Stimulated activated CD8-positive, alpha-beta memory T cell treated with anti-CD3 and anti-CD28 coated beads, Interleukin-12 subunit alpha, Interleukin-12 subunit beta, amount 100 ng/mL, for 24 hours (primary cell): ENCODE data around the gene RPL22L1.
A peak's percentile ranks its signal among the peaks of the same experiment; 100 is the strongest.
"Not testable (repeated sequence)": the region's sequence is repeated elsewhere in the genome, so short reads cannot be mapped to it uniquely, and the experiment has no call there.

Experiments
- DNase-seq: peaks from one replicate; pipeline ENCODE4 v3.0.0-alpha.2; 2020; ENCODE audit errors: extremely low read depth

The RPL22L1 gene

GRCh38 chr3:170869645-170870593, at the start of gene RPL22L1:
Gene RPL22L1 (minus strand): TSS chr3:170870195. CDS start chr3:170870167, 28 bp downstream.
- DNase-seq = peak; percentile 83

- DNase-seq = no peak
These were observed 48.7 kb upstream of the RPL22L1 start for GRCh38 chr3:170918715-170919114.

DNA sequence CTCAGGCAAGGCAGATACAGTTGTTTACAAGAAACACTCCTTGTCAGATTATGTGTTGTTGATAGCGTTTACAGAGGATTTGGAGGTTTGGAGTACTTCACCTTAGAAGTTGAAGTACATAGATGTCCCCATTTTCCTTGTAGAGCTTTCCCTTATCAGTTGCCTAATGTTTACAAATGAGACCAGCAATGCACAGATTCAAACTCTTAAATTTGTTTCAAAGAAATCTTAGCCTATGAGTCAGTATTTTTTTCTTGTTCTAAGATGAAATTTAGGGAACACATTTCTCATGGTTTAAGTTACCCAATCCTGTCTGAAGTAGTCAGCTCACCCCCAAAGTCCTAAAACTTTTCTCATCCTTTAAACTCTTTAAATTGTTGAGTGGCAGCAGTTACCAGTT, 44.7 kb upstream of the RPL22L1 start:
- DNase-seq = no peak

- no peak for DNase-seq
These were observed 44.2 kb upstream of the RPL22L1 start for GRCh38 chr3:170914212-170914611.

DNA sequence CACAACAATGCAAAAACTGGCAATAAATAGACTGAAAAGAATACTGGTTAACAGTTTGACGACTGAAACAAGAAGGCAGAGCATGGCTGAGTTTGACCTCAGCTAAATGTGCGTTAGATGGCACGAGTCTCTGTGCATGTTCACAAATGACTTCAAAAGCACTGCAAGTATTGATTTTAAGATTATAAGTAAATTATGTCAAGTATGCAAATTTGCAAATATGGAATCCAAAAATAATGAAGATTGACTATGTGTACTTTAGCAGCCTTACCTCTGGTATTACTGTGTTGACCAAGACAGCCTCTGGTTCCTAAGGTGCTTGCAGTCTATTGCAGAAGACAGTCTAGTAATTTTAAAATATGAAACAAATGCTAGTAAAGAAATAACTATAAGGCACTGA, 41.1 kb upstream of the RPL22L1 start:
- DNase-seq = no peak

- DNase-seq = no peak
These were observed 40.5 kb upstream of the RPL22L1 start for GRCh38 chr3:170910542-170910941.

GRCh38 chr3:170909129-170909903, 39.3 kb upstream of the RPL22L1 start:
- no peak for DNase-seq

DNA sequence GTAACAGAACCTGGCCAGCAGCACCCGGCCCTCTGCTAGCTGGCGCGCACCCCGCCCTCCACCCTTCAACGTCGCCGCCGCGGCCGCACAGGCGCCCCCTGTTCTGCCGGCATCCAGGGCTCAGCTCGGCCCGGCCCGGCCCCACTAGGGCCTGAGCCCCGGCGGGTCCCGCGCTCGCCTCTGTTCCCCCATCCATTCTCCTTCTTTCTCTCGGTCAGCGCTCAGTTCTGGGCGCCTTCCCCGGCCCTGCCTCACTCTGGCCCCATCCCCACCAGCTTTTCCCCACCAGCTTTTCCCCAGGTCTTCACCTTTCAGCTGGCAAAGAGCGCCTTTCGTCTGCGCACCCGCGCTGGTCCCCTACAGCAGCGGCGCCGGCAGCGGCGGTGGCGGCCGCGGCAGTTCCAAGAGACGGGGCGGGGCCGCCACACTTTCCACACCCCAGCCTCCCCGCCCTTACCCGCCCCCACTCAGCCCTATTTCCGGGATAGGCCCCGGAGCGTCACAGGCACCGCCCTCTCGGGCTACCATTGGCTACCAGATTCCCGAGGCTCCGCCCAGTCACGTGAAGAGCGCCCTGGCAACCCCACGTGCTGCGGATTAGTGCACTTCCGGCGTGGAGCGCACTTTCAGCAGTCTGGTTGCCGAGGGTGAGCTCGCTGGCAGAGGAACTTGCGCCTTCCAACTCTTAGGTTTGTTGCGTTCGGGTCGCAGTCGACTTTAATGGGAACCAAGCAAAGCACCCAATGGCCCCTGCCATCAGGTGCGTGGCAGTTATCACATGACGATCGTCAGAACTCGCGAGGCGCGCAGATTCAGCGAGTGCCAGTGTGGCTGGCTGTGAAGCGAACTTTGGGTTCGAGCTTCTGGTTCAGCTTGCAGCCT, 38.5 kb upstream of the RPL22L1 start, which contains the start of gene EIF5A2:
TSS of gene EIF5A2 (minus strand) at position 403 of the 882 bp plus-strand sequence. CDS start 831 bp downstream, outside the sequence.
- DNase-seq = peak; percentile 91

DNA sequence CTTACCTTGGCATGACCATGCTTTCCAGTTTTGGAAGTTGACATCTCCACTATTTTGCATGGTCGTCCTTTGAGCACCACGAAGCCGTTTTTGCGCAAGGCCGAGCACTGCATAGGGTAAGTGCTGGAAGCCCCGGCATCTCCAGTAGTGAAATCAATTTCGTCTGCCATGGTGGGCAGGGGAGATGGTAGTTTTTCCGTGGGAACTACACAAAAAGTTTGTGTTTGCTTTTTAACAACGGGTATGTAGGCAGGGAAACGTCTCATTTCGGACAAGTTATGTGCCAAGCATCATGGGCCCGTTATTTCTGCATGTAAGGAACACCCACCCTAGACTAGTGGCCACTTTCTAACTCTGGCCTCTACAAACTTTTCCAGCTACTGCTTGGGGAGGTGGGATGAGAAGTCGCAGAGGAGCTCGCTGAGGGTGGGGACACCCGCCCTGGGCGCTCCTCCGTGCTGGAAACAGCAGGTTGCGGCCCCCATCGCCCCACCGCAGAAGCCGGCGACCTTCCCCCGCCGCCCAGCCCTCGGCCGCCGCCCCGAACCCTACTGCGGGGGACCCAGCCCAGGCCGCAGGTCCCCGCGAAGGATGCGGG, 37.7 kb upstream of the RPL22L1 start:
- no peak for DNase-seq

DNA sequence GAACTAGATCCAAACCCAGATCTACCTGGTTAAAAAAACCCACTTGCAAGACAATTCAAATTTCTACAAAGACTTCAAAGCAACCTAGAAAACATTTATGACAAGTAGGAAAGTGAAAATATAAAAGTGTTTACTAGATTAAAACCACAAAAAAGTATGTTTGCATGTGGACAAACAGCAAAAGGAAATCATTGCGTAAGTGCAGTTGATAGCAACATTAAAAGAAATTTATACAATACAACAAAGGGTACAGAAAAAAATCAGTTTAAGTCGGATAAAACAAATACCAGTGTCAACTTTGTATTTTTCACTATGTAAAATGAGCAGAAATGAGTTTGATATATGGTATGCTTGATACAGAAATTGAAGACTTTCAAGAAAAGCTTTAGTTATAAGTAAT, 35.9 kb upstream of the RPL22L1 start:
- no peak for DNase-seq

DNA sequence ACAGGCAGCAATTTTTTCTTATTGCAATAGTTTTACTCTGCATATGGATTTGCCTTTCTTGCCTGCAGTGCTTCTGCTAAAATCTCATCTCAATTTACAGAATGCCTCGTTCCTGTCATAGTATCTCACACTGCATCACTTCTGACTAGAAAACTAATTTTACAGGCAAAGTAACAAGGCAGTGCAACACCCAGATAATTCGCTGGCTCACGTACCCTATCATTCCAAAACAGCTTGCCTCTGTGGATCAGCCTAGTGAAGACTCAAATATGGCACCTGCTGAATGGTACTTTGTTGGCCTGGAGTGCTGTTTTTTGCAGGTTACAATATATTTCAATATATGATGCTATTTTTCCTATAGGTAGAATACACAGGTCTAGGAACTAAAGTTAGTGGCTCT, 33.1 kb upstream of the RPL22L1 start:
- no peak for DNase-seq

DNA sequence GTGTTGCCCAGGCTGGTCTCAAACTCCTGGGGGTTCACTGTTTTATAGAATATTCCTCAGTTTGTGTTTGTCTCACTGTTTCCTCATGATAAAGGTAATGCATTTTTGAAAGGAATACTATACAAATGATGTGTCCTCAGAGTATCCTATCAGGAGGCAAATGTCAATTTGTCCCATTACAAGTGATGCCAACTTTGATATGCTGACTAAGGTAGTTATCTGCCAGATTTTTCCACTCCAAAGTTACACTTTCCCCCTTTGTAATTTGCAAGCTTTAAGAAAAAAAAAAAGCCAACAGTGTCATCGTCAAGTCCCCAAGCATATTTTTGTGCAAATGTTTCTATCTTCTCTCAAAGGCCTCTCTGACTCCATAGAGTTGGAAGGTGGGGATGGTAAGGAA, 29.5 kb upstream of the RPL22L1 start:
- DNase-seq = no peak

DNA sequence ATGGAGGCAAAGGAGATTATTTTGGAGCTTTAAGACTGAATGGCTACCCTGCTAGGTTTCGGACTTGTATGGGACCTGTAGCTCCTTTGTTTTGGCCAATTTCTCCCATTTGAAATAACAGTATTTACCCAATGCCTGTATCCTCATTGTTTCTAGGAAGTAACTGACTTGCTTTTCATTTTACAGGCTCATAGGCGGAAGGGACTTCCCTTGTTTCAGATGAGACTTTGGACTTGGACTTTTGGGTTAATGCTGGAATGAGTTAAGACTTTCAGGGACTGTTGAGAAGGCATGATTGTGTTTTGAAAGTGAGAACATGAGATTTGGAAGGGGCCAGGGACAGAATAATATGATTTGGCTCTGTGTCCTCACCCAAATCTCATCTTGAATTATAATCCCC, 28.0 kb upstream of the RPL22L1 start:
- DNase-seq = no peak

DNA sequence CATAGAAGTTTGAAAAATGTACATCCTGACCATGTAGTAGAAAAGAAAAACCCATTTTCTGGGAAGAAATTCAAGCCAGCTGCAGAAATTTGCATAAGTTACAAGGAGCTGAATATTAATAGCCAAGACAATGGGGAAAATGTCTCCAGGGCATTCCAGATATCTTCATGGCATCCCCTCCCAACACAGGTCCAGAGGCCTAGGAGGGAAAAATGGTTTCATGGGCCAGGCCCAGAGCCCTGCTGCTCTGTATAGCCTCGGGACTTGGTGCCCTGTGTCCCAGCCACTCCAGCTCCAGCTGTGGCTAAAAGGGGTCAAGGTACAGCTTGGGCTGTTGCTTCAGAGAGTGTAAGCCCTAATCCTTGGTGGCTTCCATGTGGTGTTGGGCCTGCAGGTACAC, 27.2 kb upstream of the RPL22L1 start:
- DNase-seq = not testable (repeated sequence)

GRCh38 chr3:170896781-170897180, 26.8 kb upstream of the RPL22L1 start:
- DNase-seq = no peak

DNA sequence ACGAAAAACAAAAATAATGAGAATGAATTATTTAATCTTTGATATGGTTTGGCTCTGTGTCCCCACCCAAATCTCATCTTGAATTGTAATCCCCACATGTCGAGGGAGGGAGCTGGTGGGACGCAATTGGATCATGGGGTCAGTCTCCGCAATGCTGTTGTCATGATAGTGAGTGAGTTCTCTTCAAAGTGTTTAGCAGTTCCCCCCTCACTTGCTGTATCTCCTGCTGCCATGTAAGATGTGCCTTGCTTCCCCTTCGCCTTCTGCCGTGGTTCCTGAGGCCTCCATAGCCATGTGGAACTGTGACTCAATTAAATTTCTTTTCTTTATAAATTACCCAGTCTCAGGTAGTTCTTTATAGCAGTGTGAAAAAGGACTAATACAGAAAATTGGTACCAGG, 26.3 kb upstream of the RPL22L1 start:
- not testable (repeated sequence) for DNase-seq

DNA sequence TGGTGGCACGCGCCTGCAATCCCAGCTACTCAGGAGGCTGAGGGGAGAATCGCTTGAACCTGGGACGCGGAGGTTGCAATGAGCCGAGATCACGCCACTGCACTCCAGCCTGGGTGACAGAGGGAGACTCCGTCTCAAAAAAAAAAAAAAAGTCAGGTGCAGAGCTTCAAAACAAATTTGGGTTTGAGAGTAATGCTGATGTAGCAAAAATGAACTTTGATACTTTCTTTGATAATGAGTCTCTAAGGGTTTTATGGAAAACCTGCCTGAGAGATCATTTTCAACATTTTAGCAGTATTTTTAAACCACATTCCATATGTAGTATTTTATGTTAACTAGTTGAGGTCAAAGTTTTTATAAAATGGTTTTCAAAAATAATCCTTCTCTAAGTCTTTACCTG, 23.9 kb upstream of the RPL22L1 start:
- DNase-seq = no peak

GRCh38 chr3:170889630-170890029, 19.6 kb upstream of the RPL22L1 start:
- DNase-seq = no peak

- DNase-seq = no peak
These were observed 19.1 kb upstream of the RPL22L1 start for GRCh38 chr3:170889132-170889531.

GRCh38 chr3:170884109-170884930, 14.3 kb upstream of the RPL22L1 start:
- not testable (repeated sequence) for DNase-seq
